ENCODE data around the gene CLCF1. TPM values are rescaled to one million over a fixed set of nuclear protein-coding genes. Genes with fewer than 3 reads are reported as not detected.

Gene CLCF1
- total RNA-seq, 1 donor from 2014 or later, result 1.8 TPM

GRCh38 chr11:67349457-67349856 lies 23.9 kb downstream of the CLCF1 start:
- DNase-seq (ENCODE audit: low read depth) (no peak), FAIRE-seq (no peak)

DNA sequence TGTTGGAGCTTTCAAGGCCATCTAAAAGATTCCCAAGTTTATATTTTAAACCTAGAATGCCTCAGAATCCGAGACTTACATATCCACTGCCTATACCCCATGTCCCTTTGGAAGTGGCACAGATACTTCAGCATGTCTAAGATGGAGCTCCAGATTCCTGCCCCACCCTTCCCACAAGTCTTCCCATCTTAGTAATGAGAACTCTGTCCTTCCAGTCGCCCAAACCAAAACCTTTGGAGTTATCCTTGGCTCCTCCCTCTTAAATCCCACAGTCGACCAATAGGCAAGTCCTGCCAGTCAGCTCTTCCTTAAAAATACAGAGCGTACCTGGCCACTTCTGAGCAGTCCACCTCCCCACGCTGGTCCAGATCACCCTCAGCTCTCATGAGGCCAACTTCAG lies 24.4 kb downstream of the CLCF1 start:
- Histone ChIP-seq H3K36me3 (ENCODE audit: control insufficient read depth, insufficient read depth, low read length) (peaks cover 5% of the 10 kb centered on the region), H3K27me3 (ENCODE audit: control insufficient read depth, insufficient read depth, low read length) (no peaks in the 10 kb centered on the region), H3K4me3 (ENCODE audit: low read depth, low read length) (no peak overlapping the region)
- DNase-seq (ENCODE audit: low read depth) (no peak), FAIRE-seq (no peak)
- no peak for TF ChIP-seq CTCF (IDR thresholded peaks at IDR 0.05; ENCODE audit: insufficient read depth, low read length, severe bottlenecking)

More at GRCh38 chr11:67349457-67349856, 23.9 kb downstream of the CLCF1 start:
- Histone ChIP-seq H3K36me3 (ENCODE audit: control insufficient read depth, insufficient read depth, low read length) (peaks cover 5% of the 10 kb centered on the region), H3K27me3 (ENCODE audit: control insufficient read depth, insufficient read depth, low read length) (no peaks in the 10 kb centered on the region), H3K4me3 (ENCODE audit: low read depth, low read length) (no peak overlapping the region)
- TF ChIP-seq CTCF (IDR thresholded peaks at IDR 0.05; ENCODE audit: insufficient read depth, low read length, severe bottlenecking), result no peak

DNA sequence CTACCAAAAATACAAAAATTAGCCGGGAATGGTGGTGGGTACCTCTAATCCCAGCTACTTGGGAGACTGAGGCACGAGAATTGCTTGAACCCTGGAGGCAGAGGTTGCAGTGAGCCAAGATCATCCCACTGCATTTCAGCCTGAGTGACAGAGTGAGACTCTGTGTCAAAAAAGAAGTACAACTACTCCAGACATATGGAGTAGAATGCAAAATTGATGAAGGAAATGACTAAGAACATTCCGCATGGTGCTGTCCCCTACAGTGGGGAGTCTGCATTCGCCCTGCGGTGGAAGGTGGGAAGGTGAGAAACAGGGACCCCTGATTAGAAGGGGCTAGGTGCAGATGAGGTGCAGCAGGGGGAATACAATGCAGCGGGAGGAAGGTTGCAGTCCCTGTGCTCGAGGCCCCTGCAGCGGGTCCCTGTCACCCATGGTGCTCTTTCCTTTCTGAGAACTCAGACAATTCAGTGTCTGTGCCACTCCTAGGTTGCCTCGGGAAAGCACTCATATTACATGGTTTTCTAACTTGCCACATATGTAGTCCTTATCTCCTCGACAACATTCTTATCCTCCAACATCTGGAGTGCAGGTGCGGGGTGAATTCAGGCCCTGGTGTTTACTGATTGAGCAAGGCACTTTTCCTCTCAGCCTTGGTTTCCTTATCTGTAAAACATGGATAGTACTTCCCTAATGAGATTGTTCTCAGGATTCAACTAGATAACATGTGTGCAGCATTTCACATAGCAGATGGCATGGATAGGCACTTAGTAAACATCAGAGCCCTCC lies 25.2 kb downstream of the CLCF1 start:
- no peak overlapping the region for H3K4me3 ChIP-seq (ENCODE audit: low read depth, low read length)
- FAIRE-seq (no peak), DNase-seq (ENCODE audit: low read depth) (no peak)
- TF ChIP-seq CTCF (IDR thresholded peaks at IDR 0.05; ENCODE audit: insufficient read depth, low read length, severe bottlenecking), result no peak
- peaks cover 5% of the 10 kb centered on the region for H3K36me3 ChIP-seq (ENCODE audit: control insufficient read depth, insufficient read depth, low read length)
- H3K27me3 ChIP-seq (ENCODE audit: control insufficient read depth, insufficient read depth, low read length), result no peaks in the 10 kb centered on the region

- Histone ChIP-seq H3K27me3 (ENCODE audit: control insufficient read depth, insufficient read depth, low read length) (no peaks in the 10 kb centered on the region), H3K4me3 (ENCODE audit: low read depth, low read length) (no peak overlapping the region), H3K36me3 (ENCODE audit: control insufficient read depth, insufficient read depth, low read length) (peaks cover 2% of the 10 kb centered on the region)
- peak; percentile 89 for TF ChIP-seq CTCF (IDR thresholded peaks at IDR 0.05; ENCODE audit: insufficient read depth, low read length, severe bottlenecking)
- FAIRE-seq (peak; percentile 36), DNase-seq (ENCODE audit: low read depth) (peak; percentile 99)
Observed at GRCh38 chr11:67345920-67346819, 27.2 kb downstream of the CLCF1 start.

DNA sequence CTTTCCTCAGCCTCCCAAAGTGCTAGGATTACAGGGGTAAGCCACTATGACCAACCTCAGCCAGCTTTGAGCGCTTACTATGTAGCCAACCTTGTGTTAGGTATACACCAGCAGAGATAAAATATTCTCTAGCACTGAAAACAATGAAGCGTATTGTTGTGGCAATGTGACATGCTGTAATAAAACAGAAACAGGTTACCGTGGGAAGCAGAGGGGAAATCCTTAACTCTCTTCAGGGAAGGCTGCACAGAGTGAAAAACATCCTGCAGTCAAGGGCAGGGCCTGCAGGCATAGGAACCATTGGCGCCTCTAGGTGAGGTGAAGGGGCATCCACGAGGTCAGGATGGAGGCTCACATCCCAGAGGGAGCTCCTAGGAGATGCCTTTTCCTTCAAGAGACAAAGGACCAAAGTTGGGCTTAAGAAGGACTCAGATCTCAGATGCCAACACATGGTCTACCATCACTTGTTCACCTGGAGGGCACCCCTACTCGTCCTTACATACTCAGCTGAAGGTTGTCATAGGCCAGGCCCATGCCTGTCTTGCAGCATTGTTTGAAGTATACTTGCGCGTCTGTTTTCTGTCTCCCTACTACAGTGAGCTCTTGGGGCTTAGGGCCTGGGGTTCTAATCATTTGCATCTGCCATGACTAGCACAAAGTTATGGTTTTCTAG lies 28.0 kb downstream of the CLCF1 start:
- FAIRE-seq (no peak), DNase-seq (ENCODE audit: low read depth) (no peak)
- no peak overlapping the region for H3K4me3 ChIP-seq (ENCODE audit: low read depth, low read length)

More for the DNA sequence above, 28.0 kb downstream of the CLCF1 start:
- TF ChIP-seq CTCF (IDR thresholded peaks at IDR 0.05; ENCODE audit: insufficient read depth, low read length, severe bottlenecking), result no peak
- H3K27me3 ChIP-seq (ENCODE audit: control insufficient read depth, insufficient read depth, low read length), result no peaks in the 10 kb centered on the region
- no peaks in the 10 kb centered on the region for H3K36me3 ChIP-seq (ENCODE audit: control insufficient read depth, insufficient read depth, low read length)

Data from bronchial epithelial cell (primary cell).